ENCODE results near the gene RBP3. TPM values are rescaled to one million over a fixed set of nuclear protein-coding genes. Genes with fewer than 3 reads are reported as not detected.

Gene RBP3
- total RNA-seq, 1 experiment from 2014 or later: not detected

DNA sequence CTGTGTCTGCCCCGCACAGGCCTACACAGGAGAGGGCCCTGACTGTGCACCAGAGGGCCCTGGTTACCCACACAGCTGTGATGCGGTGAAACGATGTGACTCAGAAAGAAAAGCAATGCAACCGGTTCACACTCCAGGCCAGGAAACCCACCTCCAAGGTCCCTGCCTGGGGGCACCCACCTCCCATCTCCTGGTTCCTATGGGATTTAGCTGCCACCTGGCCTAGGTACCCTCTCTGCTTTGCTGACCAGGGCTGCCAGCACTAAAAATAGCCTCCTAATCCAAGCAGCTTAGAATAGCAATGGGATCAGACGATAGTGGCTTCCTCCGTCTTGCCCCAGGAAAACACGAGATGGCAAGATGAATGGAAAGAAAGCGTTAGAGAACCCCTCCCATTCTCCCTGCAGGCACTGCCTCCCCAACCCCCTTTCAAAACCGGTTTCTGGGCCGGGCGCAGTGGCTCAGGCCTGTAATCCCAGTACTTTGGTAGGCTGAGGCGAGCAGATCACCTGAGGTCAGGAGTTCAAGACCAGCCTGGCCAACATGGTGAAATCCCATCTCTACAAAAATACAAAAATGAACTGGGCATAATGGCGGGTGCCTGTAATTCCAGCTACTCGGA is 12.4 kb downstream of the RBP3 start (continued):
- TF ChIP-seq, protein P1, sequence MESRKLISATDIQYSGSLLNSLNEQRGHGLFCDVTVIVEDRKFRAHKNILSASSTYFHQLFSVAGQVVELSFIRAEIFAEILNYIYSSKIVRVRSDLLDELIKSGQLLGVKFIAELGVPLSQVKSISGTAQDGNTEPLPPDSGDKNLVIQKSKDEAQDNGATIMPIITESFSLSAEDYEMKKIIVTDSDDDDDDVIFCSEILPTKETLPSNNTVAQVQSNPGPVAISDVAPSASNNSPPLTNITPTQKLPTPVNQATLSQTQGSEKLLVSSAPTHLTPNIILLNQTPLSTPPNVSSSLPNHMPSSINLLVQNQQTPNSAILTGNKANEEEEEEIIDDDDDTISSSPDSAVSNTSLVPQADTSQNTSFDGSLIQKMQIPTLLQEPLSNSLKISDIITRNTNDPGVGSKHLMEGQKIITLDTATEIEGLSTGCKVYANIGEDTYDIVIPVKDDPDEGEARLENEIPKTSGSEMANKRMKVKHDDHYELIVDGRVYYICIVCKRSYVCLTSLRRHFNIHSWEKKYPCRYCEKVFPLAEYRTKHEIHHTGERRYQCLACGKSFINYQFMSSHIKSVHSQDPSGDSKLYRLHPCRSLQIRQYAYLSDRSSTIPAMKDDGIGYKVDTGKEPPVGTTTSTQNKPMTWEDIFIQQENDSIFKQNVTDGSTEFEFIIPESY (IDR thresholded peaks at IDR 0.05; ENCODE audit: extremely low read depth, insufficient replicate concordance, low read length): no peak
- TF ChIP-seq EGR1 (IDR thresholded peaks at IDR 0.05; ENCODE audit: low read depth) (no peak), RAD21 (IDR thresholded peaks at IDR 0.05; ENCODE audit: low read depth) (no peak)

DNA sequence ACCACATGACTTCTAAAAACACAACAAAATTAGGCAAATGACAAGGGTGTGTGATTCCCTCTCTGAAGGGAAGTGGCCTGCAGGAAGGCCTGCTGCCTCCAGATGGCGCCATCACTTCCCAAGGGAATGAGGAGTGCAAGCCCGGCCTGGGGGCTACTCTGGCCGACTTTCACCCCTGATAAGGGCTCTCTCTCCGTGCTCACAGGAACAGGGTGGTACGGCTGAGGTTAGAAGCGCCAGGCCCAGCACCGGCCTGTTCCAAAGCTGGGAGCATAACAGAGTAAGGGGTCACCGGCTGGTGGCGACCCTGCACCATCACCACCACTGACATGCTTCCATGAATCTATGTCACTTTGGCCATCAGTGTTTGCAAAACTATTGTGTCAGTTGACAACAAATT is 13.1 kb downstream of the RBP3 start:
- DNase-seq (ENCODE audit: low read depth, low spot score): peak; percentile 36
- Histone ChIP-seq H2AFZ (ENCODE audit: low read depth, low read length, poor library complexity, severe bottlenecking) (no peak overlapping the region), H3K27me3 (ENCODE audit: insufficient read depth, low read length) (no peaks in the 10 kb centered on the region), H3K27ac (ENCODE audit: low read depth, low read length) (no peak overlapping the region), H4K20me1 (ENCODE audit: insufficient read depth) (no peaks in the 10 kb centered on the region), H3K36me3 (ENCODE audit: control insufficient read depth in 1 of 2, insufficient read depth in 2 of 2, low read length in 2 of 2) (no peaks in the 10 kb centered on the region), H3K9me2 (ENCODE audit: insufficient read depth) (no peaks in the 10 kb centered on the region), H3K79me2 (ENCODE audit: insufficient read depth, low read length) (no peaks in the 10 kb centered on the region), H3K4me2 (ENCODE audit: low read length) (no peak overlapping the region), H3K4me1 (ENCODE audit: control insufficient read depth in 1 of 2, insufficient read depth in 2 of 2, low read length in 2 of 2) (peaks cover 0 to 18% of the 10 kb centered on the region in 2 experiments; a peak in 1 of 4 replicates), H3K9me3 (ENCODE audit: control insufficient read depth in 1 of 2, insufficient read depth in 1 of 2, low read depth in 1 of 2, low read length in 2 of 2) (no peaks in the 10 kb centered on the region), H3K9ac (ENCODE audit: low read length) (no peak overlapping the region), H3K4me3 (replicated peaks in 1 of 2; ENCODE audit: low read depth in 1 of 2, low read length in 2 of 2) (no peak overlapping the region)
- no TSS peak for BruUV-seq (replicated peaks)
- CTCF ChIA-PET: interaction anchor here (0.7 to 1.9 kb wide), 8 partner anchors 11 to 314 kb away, joined by 3 to 8 read pairs (median 4); partner anchors contain the start of gene ZNF488
- TF ChIP-seq, protein P2, sequence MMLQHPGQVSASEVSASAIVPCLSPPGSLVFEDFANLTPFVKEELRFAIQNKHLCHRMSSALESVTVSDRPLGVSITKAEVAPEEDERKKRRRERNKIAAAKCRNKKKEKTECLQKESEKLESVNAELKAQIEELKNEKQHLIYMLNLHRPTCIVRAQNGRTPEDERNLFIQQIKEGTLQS (IDR thresholded peaks at IDR 0.05): no peak
- peak; percentile 81 for TF ChIP-seq RAD21 (IDR thresholded peaks at IDR 0.05; ENCODE audit: low read depth)
- TF ChIP-seq, protein P3, sequence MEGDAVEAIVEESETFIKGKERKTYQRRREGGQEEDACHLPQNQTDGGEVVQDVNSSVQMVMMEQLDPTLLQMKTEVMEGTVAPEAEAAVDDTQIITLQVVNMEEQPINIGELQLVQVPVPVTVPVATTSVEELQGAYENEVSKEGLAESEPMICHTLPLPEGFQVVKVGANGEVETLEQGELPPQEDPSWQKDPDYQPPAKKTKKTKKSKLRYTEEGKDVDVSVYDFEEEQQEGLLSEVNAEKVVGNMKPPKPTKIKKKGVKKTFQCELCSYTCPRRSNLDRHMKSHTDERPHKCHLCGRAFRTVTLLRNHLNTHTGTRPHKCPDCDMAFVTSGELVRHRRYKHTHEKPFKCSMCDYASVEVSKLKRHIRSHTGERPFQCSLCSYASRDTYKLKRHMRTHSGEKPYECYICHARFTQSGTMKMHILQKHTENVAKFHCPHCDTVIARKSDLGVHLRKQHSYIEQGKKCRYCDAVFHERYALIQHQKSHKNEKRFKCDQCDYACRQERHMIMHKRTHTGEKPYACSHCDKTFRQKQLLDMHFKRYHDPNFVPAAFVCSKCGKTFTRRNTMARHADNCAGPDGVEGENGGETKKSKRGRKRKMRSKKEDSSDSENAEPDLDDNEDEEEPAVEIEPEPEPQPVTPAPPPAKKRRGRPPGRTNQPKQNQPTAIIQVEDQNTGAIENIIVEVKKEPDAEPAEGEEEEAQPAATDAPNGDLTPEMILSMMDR (IDR thresholded peaks at IDR 0.05 in 2 of 3, conservative IDR thresholded peaks at IDR 0.05 in 1 of 3; ENCODE audit: borderline replicate concordance in 1 of 3, insufficient read depth in 1 of 3, low read depth in 2 of 3, low read length in 2 of 3): peak; percentile 76 to 99 (median 98); a peak in 5 of 6 replicates
- POLR2A ChIA-PET: no interaction called here
- peak; percentile 91 for ATAC-seq
- intact Hi-C loops (cut with micrococcal nuclease): loop anchor here (5.0 kb wide), 1 partner anchor 76 kb away; no protein-coding TSS in a partner anchor
- RAD21 ChIA-PET (ENCODE audit: low non-redundant PET in 1 of 2, low total read pairs in 2 of 2, uncharacterized antibody in 2 of 2, unreplicated experiment in 2 of 2): no interaction called here
